GM19351 (cell line): Measurements from ENCODE around the gene NLK.
"Not testable (repeated sequence)": the region's sequence is repeated elsewhere in the genome, so short reads cannot be mapped to it uniquely, and the experiment has no call there.

Experiments
- ATAC-seq: cut with Tn5 transposase; IDR thresholded peaks from one replicate; pipeline ENCODE4 v1.9.1; 2021; ENCODE audit warnings: mild to moderate bottlenecking, moderate library complexity; ENCODE audit not compliant: unreplicated experiment

The NLK gene

DNA sequence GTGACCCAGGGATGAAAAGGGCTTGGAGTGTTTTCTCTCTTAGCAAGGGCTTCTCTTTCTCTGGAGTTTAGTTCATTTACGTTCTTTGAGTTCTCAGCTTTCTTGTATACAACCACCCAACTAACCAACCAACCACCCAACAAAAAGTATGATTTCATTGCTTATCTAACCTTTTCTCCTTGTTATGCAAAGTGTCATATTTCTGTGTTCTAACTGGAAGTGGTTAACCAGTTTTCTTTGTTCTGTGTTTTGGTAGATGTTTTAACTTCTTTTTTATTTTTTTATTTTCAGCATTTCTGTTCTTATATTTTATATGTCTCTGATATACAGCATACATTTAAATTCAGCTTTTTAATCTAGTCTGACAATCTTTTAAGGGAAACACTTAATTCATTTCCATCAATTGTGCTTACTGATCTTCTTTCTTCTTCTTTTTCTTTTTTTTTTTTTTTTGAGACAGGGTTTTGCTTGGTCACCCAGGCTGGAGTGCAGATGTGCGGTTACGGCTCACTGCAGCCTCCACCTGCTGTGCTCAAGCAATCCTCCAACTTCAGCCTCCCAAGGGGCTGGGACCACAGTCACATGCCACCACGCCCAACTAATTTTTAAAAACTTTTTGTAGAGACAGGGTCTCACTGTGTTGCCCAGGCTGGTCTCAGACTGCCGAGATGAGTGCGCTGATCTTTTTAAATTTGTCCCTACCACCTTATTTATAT, 29.6 kb downstream of the NLK start:
- no peak for ATAC-seq

DNA sequence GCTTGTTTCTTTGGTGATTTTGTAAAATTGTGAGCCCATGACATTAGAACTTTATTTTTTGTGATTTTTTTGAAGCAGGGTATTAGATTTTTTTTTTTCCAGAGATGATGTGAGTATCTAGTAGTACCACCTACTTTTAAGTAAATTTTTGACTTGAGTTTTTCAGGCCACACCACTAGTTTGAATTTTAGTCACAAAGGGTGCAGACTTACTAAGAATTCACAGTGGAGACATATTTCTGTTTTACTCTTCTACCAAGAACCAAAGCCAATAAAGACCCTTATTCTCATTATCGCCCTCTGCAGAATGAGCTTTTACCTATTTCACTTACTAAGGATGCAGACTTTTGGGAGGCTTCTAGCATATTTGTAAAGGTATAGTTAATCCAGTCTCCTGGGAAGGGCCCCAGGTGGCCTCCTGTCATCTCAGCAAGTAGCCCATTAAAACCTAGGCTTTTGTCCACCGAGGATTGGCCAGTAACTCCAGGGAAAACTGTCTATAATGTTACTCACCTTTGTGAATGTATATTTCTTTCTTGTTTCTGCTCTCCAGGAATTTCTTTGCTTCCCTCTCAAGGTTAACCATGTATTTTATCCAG, 30.6 kb downstream of the NLK start:
- no peak for ATAC-seq

DNA sequence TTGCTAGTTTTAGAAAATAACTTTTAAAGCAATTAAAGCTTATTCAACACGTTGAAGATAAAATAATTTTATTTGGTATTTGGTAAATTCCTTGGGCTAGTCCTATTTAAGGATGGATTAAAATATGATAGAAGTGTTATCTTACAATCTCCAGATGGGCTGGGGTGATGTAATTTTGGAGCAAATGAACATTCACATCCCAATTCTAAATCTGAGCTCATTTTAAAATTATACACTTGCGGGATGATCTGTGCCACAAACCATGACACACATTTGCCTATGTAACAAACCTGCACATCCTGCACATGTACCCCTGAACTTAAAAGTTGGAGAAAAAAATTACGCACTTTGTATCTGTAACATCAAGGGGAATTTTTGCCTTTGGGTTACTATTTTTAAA, 31.5 kb downstream of the NLK start:
- ATAC-seq, result no peak

DNA sequence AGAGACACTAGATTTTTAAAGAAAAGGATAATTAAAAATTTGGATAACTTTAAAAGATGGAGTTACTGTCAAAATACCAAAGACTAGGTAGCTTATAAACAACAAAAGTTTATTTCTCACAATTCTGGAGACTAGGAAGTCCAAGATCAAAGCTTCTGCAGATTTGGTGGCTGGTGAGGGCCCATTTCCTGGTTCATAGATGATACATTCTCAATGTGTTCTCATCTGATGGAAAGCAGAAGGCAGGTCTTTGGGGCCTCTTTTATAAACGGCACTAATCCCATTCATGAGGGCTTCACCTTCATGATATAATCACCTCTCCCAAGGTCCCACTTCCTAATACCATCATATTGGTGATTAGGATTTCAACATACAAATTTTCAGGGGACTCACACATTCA, 33.7 kb downstream of the NLK start:
- ATAC-seq, result no peak

DNA sequence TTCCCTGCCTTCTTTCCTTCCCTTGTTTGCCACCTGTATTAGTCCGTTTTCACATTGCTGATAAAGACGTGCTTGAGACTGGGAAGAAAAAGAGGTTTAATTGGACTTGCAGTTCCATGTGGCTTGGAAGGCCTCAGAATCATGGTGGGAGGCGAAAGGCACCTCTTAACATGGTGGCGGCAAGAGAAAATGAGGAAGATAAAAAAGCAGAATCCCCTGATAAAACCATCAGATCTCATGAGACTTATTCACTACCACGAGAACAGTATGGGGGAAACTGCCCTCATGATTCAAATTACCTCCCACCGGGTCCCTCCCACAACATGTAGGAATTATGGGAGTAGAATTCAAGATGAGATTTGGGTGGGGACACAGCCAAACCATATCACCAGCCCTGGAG, 34.7 kb downstream of the NLK start:
- not testable (repeated sequence) for ATAC-seq

DNA sequence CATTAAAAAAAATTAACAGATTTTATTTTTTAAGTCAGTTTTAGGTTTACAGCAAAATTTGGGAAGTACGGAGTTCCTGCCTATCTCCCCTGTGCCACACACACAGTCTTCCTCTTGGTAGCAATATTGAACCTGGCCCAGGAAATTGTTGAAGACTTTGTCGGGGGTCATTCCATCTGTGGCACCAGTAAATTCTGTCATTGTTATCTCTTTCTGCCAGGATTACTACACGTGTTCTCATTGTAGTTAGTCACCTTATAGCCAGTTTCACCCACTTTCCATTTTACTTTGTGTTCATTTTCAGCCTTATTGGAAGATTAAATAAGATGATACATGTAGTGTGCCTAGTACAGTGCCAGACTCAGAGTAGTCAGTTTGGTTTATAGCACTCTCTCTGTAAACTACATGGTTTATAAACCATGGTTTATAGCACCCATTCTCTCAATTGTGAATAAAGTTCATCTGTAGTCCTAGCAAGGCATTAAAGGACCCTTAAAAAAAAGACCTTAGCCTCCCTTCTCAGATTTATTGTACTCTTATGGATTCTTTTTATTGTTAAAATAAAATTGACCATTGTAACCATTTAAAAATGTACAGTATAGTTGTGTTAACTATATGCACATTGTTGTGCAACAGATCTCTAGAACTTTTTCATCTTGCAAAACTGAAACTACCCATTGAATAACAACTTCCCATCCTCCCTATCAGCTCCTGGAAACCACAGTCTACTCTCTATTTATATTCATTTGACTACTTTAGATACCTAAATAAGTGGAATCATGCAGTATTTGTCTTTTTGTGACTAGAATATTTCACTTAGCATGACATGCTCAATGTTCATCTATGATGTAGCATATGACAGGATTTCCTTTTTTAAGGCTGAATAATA, 36.1 kb downstream of the NLK start:
- no peak for ATAC-seq

DNA sequence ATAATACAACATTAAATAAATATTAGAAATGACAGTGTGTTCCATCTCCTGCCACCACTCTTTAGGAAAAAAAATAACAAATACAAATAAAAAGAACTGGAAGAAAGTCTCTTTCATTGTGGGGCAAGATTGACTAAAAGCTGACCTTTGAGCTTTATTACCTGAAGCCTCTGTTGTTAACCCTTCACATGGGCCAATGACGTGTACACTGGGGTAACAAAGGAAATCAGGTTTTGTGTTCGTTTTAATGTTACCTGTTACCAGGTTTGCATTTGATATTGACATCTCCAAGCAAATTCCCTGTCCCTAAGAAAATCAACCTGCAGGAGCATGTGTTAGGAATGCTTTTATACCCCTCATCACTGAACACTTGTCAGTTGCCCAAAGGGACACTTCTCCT, 39.0 kb downstream of the NLK start:
- no peak for ATAC-seq

DNA sequence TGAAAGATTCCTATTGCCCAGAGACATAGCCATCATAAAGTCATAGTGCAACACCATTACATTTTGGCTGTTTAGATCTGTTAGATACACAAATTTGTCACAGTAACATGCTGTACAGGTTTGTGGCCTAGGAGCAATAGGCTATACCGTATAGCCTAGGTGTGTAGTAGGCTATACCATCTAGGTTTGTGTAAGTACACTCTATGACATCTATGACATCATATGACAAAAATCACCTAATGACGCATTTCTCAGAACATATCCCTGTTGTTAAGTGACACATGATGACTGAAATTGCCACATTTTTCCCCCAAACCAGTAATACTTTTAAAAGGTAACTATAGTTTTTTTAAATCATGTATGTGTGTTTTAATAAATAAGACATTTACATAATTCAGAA, 43.3 kb downstream of the NLK start:
- ATAC-seq, result no peak

DNA sequence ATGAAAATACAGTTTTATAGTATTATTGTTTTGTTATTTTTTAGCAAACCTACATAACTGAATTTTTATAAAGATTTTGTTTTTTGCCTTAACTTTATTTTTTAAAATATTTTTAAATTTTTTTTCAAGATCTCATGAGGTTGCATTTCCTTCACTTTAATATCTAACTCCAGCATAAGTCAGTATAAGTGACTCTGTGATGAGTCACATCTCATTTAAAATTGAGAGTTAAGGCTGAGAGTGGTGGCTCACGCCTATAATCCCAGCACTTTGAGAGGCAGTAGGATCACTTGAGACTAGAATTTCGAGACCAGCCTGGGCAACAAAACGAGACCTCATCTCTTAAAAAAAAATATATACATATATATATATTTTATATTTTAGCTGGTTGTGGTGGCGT, 44.0 kb downstream of the NLK start:
- no peak for ATAC-seq

DNA sequence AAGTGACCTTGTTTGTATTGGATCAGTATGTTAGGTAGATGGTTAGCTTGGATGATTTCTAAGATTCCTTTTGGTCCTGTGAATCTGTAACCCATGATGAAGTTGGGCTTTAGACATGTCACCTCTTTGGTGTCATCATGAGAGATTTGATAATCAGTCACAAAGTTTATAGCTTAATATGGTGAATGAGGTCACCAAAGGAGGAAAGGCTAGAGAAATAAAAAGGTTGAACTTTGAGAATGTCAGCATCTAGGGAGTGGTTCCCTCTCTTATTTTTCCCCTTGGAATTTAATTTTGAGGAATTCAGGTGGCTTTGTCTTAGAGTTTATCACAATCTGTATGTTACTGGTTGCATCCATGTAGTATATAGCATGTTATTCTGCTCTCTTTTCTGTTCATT, 45.3 kb downstream of the NLK start:
- no peak for ATAC-seq

DNA sequence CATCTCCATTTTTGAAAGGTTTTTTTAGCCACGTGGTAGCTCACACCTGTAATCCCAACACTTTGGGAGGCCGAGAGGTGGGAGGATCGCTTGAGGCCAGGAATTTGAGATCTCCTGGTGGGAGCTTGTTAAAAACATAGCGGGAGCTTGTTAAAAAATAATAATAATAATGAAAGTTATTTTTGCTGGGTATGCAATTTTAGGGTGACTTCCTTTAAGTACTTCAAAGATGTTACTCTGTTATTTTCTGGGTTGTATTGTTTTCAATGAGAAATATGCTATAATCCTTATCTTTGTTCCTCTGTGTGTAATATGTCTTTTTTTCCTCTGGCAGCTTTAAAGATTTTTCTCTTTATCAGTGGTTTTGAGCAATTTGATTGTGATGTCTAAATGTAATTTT, 48.1 kb downstream of the NLK start:
- no peak for ATAC-seq

DNA sequence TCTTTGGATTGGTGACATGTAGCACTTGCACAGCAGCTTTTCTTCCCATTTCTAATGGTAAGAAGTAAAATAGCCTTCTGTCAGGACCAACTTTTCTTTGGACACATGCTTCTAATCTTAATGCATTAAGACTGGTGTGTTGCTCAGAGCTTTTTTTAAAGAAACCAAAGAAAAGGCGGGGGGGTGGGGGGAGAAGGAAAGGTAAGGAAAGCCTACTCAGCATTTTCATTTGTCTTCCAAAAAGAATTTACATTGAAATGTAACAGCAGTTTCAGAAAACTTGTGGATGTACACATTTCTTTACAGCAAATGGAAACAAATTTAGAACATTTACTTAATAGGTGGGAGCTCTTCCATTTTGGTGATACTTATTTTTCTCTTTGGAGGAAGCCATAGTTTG, 49.6 kb downstream of the NLK start:
- ATAC-seq, result no peak

DNA sequence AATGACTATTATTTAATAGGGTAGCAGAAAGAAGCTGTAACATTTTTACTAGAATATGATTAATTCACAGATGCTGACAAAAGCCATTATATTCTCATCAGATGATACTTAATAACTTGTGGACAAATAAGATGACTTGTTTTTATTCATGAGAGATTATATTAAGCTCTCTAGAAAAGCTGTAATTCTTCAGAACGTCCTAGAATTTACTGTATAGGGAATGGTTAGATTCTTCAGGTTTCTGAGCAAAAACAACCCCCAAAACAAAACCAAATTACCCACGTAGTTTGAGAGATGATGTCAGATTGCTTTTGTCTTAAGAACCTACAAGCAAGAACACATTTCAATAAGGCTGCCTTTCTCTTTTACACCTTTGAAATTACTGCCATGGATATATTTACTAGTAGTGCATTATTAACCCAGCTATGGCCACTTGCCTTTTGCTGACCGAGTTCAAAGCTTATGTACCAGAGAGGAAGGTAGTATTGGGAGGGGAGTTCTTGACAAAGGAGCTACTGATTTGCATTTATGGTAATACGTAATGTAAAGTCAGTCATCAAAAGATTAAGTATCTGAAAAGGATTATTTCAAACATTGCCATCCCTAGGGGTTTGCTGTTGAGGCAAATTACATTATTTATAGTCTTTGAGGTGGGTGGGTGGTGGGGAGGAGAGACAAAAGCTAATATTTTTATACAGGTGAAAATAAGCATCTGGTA, 51.7 kb downstream of the NLK start:
- ATAC-seq, result no peak

DNA sequence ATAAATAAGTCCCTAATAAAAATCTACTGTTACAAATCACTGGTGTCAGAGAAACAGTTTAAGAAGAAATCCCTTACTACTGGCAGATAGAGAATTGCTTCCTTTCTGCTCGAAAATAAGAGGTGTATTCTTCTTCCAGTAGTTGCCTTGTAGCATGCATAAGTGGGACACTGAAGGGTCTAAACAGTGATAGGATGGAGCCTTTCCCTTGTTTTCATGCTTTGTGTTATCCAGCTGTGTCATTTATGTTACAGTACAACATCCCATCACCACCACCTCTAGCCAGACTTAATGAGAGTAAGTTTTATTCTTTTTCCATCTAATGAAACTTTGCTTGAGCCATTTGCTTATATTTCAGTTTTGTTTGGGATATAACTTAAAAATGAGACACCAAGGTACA, 54.3 kb downstream of the NLK start:
- ATAC-seq, result no peak

DNA sequence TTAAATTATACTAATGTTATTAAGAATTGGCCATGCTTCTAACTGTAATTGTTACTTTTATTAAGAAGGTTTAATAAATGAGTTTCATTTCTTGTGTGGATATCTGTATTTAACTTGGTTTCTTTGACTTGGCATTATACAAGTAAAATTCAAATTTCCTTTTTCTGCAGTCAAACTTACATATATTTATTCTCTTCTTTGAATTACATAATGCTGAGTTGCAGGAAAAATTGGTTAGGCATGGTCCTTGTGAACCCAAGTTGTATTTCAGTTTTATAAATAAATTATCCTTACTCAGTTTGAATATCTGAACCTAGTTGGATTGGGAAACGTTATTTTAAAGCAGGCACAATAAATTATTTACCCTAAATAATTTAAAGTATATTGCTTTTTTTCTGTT, 54.8 kb downstream of the NLK start:
- ATAC-seq, result no peak

DNA sequence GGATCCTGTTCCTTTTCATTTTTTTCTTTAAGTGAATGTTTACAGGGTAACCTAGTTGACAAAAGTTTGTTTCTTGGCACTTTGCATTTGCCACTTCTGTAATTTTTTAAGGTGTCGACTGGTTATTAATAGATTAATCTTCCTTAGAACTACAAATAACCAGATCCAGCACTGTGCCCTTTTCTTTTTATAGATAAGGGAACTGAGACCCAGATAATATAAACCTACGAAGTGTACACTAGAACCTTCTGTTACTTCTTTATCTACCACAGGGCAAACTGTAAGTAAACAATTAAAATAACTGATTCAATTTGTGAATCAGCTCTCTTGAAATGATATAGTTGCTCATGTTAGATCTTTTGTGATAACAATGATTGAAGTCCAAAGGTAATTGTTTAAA, 55.4 kb downstream of the NLK start:
- peak; percentile 48 for ATAC-seq

DNA sequence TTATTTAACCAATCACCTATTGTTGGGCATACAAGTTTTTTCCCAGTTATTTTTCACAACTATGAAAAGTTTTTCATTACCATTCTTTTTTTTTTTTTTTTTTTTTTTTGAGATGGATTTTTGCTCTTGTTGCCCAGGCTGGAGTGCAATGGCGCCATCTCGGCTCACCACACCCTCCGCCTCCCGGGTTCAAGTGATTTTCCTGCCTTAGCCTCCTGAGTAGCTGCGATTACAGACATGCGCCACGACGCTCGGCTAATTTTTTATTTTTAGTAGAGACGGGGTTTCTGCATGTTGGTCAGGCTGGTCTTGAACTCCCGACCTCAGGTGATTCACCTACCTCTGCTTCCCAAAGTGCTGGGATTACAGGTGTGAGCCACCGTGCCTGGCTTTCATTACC, 56.1 kb downstream of the NLK start:
- ATAC-seq, result not testable (repeated sequence)

DNA sequence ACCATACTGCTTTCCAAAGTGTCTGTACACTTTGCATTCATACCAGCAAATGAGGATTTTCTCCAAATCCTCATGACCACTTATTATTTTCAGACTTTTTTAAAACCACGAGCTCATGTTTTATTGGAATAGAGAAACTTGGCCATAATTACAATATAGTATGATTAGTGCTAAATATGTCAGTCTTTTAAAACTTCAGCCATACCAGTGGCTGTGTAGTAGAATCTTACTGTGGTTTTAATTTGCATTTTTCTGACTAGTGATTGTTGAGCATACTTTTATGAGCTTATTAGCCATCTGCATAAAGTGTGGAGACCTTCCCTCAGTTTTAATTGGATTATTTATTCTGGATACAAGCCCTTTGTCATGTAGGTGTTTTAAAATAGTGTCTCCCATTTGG, 57.8 kb downstream of the NLK start:
- ATAC-seq, result no peak

DNA sequence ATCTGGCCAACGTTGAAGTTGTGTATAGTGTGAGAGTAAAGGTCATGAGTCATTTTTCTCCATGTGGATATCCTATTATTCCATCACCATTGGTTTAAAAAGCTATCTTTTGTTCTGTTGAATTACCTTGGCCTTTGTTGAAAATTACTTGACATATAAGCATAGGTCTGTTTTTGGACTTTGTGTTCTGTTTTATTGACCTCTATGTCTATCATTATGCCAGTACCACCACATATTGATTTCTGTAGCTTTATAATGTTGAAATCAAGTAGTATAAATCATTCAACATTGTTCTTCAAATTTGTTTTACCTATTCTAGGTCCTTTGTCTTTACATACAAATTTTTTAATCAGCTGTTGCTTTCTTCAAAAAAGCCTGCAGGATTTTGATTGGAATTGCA, 58.5 kb downstream of the NLK start:
- no peak for ATAC-seq

DNA sequence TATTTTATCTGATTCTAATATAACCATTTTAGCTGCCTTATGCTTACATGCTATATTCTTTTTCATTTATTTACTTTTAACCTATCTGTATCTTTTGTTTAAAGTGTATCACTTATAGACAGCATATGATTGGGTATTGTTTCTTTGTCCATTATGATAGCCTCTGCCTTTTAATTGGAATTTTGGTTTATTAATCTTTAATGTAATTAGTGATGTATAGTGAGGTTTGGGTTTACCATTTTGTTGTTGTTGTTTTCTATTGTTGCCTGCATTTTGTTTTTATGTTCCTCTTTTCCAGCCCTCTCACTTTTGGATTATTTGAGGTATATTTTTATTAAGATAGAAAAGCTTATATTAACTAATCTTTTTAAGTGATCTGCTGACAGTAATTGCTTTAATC, 59.4 kb downstream of the NLK start:
- ATAC-seq, result no peak

DNA sequence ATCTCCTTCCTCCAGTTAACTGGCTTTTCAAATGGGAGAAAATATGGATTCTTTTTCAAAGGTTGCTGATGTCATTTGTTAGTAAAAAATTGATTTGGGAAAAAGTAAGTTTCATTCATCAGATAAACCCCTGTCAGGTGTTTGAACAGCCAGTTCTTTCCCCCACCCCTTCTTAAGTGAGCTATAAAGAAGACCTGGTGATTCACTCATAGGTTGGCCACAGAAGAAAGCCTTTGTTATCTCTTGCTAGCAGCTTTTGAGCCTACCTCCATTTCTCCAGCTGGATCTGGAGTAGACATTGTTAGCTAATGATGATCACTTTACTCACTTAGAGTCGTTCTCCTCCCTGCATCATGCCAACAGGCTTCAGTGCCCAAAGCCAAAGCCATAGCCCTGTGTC, 63.0 kb downstream of the NLK start:
- no peak for ATAC-seq
